NCI-H1105 treated with DMSO at 0.1 percent for 48 hours (cell line): ENCODE data around the gene ELAC1.
"Not testable (repeated sequence)": the region's sequence is repeated elsewhere in the genome, so short reads cannot be mapped to it uniquely, and the experiment has no call there.

ENCODE experiments used
- DNase-seq: peaks from one replicate; lab custom pipeline; 2025; lab: John Stamatoyannopoulos, UW

The ELAC1 gene

DNA sequence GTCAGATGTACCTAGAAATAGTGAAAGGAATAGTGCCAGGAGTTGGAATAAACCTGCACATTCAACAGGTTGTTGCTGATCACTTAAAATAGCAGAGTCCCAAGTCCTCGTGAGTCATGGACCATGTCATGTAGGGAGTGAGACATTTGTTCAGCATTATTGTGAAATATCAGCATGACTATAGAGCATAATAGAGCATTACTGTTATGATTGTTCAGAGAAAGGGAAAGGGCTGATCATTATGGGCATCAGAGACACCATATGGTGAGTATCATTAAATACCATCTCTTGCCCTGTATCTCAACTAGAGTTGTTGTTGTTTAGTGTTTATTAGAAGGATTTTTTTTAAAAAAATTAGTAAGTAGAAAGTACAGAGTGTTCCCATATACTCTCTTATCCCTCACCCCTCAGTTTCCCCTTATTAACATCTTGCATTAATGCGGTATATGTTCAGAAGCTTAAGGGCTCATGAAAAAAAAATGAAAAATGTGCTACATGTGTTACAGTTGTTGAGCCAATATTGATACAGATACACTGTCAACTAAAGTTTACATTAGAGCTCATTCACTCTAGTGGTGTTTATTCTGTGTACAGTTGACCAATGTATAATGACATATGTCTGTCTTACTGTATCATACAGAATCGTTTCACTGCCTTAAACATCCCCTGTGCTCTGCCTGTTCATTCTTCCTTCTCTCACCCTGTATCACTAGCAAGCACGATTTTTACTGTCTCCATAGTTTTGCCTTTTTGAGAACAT, 5.7 kb downstream of the ELAC1 start:
- DNase-seq, result no peak

DNA sequence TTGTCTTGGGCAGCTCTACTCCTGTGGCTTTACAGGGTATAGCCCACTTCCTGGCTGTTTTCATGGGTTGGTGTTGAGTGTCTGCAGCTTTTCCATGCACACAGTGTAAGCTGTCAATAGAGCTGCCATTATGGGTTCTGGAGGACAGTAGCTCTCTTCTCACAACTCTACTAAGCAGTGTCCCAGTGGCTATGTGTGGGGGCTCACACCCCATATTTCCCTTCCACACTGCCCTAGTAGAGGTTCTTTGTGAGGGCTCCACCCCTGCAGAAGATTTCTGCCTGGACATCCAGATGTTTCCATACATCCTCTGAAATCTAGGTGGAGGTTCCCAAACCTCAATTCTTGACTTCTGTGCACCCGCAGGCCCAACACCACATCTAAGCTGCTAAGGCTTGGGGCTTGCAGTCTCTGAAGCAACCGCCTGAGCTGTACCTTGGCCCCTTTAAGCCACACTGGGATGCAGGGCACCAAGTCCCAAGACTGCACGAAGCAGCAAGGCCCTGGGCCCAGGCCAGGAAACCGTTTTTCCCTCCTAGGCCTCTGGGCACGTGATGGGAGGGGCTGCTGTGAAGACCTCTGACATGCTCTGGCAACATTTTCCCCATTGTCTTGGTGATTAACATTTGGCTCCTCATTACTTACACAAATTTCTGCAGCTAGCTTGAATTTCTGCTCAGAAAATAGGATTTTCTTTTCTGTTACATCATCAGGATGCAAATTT, 9.4 kb downstream of the ELAC1 start:
- DNase-seq, result no peak

DNA sequence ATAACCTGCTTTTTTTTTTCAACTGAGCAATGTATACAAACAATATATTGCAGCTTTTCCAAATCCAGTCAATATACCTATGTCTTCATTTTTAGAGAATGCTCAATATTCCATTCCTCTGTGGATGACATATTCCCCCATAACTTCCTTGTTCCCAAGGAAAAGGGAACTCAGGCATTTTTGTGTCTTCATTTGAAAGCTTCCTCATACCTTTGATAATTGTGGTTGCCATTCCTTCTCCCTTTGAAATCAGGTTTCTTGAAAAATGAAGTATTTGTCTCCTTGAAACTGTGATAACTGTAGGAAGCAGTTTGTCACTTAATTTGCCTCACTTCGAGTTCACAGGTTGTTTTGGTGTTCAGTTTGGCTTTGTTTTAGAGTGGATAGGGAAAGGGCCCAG, 13.5 kb downstream of the ELAC1 start:
- DNase-seq, result no peak

DNA sequence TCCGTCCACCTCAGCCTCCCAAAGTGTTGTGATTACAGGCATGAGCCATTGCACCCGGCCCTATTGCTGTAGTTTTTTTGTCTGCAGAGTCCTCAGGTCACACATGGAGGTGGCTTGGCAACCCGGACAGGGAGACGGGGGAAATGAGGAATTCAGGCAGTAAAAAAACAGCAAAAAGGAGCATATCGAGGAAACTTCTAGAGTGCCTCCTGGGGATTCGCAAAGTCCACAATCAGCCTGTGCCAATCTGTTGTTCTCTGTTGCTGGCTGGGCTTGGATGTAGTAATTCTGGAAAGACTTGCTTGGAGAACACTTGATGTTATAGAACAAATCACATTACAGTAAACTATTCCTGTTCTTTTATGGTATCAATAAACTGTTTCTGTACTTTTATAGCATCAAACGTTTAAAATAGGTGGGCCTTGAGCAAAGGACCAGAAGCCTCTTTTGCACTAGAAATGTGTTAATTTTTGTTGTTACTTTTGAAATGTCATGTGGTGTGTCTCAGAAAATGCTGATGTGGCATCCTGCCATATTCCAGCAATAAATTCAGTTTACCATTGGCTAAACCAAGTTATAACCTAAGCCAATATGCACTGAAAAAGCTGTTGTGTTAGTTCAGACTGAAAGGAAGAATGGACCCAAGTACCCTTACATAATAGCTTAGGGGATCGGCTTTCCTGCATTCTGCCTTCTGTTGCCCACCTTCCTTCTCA, 14.4 kb downstream of the ELAC1 start:
- DNase-seq, result no peak

DNA sequence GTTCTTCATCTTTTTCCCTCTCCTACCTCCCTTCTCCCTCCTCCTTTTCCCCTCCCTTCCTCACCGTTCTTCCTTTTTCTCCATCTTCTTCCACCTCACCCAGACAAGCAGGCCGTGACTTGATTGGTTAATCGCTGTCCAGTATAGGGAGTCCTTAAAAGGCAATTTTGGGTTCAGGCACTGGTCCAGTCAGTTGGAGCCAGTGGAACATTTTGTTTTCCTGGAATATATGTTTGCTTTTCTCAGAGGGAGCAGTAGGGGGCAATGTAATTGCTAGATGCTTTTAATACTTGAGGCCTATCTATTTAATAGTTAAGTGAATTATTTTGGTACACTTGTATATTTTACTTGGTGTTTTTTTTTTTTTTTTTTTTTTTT, 15.0 kb downstream of the ELAC1 start:
- no peak for DNase-seq

DNA sequence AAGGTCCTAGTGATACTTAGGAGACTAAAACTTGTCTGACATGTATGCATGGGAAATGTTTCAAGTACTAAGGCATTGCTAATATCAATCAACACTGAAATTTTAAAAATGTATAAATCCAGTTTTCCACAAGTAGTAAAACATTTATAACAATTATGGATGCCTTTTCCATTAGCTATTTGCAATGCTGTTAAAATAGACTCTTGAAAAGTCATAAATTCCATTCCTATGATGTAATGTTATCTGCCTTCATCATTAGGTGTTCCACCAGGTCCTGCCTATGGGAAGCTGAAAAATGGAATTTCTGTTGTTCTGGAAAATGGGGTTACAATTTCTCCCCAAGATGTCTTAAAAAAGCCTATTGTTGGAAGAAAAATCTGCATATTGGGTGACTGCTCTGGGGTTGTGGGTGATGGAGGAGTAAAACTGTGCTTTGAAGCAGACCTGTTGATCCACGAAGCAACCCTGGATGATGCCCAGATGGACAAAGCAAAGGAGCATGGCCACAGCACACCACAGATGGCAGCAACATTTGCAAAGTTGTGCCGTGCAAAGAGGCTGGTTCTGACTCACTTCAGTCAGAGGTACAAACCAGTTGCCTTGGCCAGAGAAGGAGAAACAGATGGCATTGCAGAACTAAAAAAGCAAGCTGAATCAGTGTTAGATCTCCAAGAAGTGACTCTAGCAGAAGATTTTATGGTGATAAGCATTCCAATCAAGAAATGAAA, 18.7 kb downstream of the ELAC1 start:
- no peak for DNase-seq

DNA sequence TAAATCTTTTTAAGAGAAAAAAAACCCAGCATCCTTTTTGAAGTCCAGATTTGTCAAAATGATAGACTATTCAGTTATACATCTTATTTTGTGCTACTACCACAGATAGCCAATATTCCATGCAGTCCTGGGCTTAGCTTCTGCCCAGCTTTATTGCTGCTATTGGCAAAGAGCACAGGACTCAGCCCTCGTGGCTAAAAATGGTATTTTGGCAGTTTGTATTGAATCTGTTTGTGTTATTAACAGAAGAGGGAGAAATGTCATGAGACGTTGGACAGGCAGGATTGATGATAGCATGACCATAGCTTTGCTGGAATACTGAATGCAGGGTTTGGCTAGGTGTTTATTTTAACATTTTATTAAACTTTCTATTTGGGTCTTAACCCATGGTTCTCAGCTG, 19.4 kb downstream of the ELAC1 start:
- no peak for DNase-seq

DNA sequence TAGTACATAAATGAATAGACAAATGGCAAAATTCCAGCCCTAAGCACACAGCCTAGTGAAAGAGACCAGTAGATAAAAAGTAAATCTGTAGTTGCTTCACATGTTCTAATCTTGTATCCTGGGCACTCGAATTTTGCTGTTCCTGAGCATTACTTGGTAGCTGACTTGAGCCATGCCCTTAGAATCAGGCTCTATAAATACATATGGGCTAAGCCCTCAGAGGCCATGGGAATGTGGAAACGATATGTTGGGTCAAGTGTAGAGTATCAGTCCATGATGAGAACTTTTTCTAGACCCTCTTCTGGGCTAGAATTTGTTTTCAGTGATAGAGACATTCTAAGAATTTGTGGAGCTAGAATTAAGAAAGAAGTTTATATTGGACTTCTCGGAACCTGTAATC, 21.9 kb downstream of the ELAC1 start:
- no peak for DNase-seq

DNA sequence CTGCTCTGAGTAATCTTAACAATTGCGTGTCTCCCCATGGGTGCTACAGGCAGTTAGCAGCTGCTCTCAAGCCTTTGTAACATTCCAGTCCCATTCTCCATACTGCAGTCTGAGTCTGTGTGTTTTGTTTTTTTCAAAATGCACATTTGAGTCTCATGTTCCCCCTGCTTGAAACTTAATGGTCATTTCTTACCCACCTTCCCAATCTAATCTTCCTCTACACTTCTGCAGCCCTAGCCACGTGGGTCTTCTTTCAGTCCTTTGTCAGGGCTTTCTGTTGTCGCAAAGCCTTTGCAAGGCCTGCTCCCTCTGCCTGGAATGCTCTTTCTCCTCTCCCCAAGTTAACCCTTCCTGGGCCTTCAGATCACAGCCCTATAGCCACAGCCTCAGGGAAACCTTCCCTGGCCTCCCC, 24.5 kb downstream of the ELAC1 start:
- no peak for DNase-seq

DNA sequence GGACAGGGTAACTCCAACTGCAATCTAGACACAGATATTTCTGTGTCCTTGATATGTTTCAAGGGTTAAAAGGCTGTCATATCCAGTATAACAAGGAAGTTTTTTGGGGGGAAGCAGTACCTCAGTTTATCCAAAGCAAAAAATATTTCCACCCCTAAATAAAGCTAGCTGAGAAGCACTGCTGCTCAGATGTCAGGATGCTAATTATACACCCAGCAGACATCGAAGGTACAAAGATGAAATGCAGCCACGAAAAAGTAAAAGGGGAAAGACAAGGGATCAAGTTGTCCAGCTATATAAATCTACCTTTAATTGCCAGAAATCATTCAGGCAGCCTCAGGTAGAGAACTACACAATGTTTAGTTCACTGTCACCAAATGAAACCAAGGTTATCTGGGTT, 26.2 kb downstream of the ELAC1 start:
- DNase-seq, result no peak

DNA sequence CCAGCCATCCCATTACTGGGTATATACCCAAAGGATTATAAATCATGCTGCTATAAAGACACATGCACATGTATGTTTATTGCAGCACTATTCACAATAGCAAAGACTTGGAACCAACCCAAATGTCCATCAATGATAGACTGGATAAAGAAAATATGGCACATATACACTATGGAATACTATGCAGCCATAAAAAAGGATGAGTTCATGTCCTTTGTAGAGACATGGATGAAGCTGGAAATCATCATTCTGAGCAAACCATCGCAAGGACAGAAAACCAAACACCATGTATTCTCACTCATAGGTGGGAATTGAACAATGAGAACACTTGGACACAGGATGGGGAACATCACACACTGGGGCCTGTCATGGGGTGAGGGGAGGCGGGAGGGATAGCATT, 35.3 kb downstream of the ELAC1 start:
- DNase-seq, result not testable (repeated sequence)

DNA sequence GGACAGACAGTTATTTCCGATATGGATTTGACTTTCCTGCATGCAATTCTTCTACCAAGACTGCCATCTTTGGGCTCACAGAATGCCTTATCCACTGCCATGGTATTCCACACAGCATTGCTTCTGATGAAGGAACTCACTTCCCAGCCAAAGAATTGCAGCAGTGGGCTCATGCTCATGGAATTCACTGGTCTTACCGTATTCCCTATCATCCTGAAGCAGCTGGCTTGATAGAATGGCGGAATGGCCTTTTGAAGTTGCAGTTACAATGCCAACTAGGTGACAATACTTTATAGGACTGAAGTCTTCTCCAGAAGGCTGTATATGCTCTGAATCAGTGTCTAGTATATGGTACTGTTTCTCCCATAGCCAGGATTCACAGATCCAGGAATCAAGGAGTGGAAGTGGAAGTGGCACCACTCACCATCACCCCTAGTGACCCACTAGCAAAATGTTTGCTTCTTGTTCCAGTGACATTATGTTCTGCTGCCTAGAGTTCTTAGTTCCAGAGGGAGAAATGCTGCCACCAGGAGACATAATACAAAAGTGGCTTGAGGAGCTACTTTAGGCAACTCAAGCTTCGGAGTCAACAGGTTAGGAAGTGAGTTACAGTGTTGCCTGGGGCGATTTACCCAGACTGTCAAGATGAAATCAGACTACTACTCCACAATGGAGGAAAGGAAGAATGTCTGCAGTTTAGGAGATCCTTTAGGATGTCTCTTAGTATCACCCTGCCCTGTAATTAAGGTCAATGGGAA, 38.4 kb downstream of the ELAC1 start:
- DNase-seq, result no peak

DNA sequence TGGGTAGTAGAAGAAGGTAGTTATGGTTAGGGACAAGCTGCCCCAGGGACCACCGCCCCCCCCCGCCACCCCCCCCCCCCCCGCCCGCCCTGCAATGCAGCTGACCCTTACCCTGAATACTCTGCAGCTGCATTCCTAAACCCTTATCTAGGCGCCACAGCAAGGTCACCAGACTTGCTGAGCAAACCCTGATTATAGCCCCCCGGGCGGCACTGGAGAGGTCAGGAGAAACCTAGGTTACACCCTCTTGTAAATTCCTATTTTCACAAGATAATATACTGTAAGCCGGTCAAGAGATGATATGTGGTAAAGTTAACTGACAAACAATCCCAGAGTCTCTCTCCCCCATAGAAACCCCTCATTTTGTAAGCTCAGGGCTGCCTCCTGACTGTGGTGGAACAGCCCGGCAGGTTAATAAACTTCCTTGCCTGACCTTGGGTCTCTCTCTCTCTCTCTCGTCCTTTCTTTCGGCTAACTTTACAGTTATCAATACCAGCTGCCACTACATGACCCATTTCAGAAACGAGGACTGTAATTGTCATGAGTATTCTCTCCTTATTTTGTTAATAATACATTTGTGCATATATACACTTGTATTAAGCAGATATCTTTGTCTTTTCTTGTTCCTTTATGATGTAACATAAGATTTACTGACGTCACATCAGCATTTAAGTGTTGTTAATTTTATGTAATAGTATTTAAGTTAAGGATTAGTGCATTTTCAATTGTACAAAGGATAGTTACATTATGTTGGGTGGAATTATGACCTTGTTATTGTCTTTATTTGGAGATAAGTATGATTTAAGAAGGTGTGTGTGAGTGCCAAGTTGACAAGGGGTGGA, 39.3 kb downstream of the ELAC1 start:
- DNase-seq, result no peak

DNA sequence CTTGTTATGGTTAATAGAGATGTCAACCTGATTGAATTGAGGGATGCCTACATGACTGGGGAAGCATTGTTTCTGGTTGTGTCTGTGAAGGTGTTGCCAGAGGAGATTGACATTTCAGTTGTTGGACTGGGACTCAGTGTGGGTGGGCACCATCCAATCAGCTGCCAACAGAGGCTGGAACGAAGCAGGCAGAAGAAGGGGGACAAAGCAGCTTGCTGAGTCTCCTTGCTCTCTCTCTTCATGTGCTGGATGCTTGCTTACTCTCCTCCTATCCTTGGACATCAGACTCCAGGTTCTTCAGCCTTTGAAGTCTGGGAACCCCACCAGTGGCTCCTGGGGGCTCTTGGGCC, 39.9 kb downstream of the ELAC1 start:
- no peak for DNase-seq

DNA sequence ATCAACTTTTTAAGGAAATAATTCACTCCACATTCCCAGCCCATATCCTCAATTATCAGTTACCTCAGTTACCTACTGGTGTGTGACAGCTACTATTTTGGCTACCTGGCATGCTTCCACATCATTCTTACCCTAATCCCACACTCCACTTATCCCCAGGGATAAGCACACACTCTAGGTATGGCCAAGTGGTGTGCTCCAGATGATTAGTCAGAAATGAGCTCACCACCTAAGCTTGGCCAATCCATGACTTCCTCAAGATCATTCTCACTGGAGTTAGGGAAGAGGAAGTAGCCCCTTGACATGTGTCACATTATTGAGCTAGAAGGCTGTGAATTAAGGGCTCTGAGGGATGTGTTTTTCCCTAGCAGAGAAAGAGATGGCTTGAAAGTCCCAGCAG, 41.2 kb downstream of the ELAC1 start:
- peak; percentile 49 for DNase-seq

DNA sequence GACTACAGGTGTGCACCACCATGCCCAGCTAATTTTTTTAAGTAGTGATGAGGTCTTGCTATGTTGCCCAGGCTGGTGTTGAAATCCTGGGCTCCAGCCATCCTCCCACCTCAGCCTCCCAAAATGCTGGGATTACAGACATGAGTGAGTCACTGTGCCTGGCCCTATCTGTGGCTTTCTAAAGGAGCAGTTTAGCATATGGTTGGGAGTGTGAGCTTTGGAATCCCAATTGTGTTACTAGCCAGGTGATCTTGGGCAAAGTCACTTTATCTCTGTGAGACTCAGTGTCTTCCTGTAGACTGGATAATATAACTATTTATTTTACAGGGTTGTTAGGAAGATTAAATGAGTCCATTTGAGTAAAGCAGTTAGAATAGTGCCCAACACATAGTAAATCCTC, 42.4 kb downstream of the ELAC1 start:
- no peak for DNase-seq

DNA sequence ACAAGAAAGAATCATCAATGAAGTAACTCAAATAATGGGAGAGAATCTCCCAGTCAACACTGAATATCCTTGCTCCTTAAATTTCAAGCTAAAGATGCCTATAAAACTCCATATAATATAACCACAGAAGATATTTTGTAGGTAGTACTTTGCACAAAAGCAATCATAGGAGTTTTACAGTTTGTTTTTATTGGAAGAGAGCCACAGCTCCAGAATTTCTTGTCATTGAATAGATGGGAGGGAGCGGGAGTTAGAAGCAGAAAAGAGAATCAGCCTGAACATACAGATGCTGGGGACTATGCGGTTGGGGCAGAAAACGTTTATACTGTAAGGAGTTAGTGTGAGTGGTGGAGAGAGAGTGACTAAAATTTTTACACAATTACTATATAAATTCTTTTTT, 43.9 kb downstream of the ELAC1 start:
- no peak for DNase-seq

DNA sequence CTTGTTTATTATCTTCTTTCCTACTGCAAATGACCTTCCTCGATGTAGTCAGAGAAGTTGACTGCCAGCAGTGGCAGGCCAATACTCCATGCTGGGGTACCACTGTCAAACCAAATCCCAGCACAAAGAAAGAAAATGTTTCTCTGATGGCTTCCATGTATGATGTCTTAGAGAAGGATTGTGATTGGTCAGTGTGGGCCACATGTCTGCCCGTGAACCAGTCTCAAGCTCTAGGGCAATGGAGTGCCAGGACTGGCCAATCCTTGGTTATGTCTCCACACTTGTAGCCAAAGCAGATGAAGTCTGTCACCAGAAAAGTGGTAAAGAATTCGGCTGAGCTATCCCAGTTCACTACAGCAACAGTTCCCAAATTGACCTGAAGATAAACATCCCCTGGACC, 44.6 kb downstream of the ELAC1 start:
- no peak for DNase-seq

DNA sequence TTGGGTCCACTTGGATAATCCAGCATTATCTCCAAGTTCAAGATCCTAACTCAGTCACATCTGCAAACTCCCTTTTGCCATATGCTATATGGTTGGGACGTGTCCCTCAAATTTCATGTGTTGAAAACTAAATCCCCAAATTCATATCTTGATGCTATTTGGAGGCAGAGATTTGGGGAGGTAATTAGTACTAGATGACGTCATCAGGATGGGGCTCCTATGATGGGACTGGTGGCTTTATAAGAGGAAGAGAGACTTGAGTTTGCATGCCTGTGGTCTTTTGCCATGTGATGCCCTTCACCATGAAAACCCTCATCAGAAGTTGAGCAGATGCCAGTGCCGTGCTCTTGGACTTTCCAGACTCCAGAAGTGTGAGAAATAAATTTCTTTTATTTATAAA, 45.4 kb downstream of the ELAC1 start:
- no peak for DNase-seq

DNA sequence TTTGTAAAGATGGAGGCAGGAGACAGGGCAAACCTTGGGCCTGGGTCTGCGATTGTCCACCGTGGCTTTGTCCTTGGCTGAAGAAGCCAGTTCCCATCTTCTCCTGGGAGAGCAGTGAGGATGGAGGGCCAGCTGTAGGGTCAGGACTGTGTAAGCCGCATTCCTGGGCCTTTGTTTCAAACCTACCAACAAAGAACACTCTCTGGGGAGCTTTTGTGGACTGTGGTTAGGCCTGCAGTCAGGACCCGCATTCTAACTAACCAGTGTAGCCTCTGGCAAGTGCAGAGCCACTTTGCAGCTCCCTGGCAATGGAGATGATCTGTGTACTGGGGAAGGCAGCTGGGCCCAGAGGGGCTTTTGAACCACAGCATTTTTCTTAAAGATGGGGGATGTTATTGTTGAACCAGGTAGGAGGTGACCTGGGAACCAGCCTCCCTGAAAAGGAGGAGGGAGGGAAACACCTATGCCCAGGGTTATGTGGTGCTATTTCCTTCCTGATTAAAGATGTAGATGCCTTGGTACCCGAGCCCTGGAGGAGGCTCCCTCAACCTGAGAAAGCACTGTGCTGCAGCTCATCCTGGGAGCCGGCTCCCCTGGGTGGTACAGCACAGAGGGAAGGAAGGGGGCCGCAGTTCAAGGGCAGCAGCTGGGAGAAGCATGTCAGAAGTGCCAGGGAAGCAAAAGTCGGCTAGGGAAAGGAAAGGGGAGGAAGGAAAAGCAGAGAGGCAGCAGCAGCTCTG, 49.5 kb downstream of the ELAC1 start:
- DNase-seq, result no peak
